OCI-LY3 (cell line): ENCODE measurements around the gene TTC28.

ENCODE experiments used
- H2AFZ ChIP-seq: fragments of 200-600, 300-600 bp; shearing (Covaris generic); 2 replicates; pipeline ENCODE4 v1.6.0; 2014; ENCODE audit warnings: antibody characterized with exemption, low read depth, low read length
- H3K27ac ChIP-seq: fragments of 200-600, 300-600 bp; sonication (generic); 2 replicates; pipeline ENCODE4 v1.5.1; 2014; ENCODE audit warnings: mild to moderate bottlenecking, low read length, moderate library complexity, mixed read lengths
- H3K27me3 ChIP-seq: fragments of 200-600, 300-600 bp; sonication (generic); 2 replicates; pipeline ENCODE4 v1.6.1; 2014; ENCODE audit warnings: low read depth, low read length, mixed read lengths
- H3K36me3 ChIP-seq: fragments of 200-600, 300-600 bp; sonication (generic); replicated peaks from 2 replicates; pipeline ENCODE3; 2014; ENCODE audit warnings: low read depth, low read length, mixed read lengths
- H3K4me1 ChIP-seq: fragments of 300-600, 200-600 bp; sonication (generic); 2 replicates; pipeline ENCODE4 v1.6.1; 2014; ENCODE audit warnings: low read length, mixed read lengths
- H3K4me2 ChIP-seq: fragments of 200-600, 300-600 bp; sonication (generic); 2 replicates; pipeline ENCODE4 v1.6.1; 2014; ENCODE audit warnings: low read length, mixed read lengths
- H3K4me3 ChIP-seq: fragments of 300-600, 200-600 bp; sonication (generic); 2 replicates; pipeline ENCODE4 v1.5.1; 2014; ENCODE audit warnings: antibody characterized with exemption, mild to moderate bottlenecking, low read length, moderate library complexity
- H3K79me2 ChIP-seq: fragments of 300-600, 200-600 bp; shearing (Covaris generic); 2 replicates; pipeline ENCODE4 v1.6.1; 2014; ENCODE audit warnings: mild to moderate bottlenecking, low read length, mixed read lengths
- H3K9ac ChIP-seq: fragments of 300-600, 200-600 bp; shearing (Covaris generic); 2 replicates; pipeline ENCODE4 v1.6.0; 2014; ENCODE audit warnings: mild to moderate bottlenecking, low read length, moderate library complexity
- H3K9me3 ChIP-seq: fragments of 200-600, 300-600 bp; shearing (Covaris generic); 2 replicates; pipeline ENCODE4 v1.6.1; 2014; ENCODE audit warnings: low read length, mixed read lengths; ENCODE audit not compliant: insufficient read depth
- H4K20me1 ChIP-seq: fragments of 200-600, 300-600 bp; sonication (generic); 2 replicates; pipeline ENCODE4 v1.6.1; 2016; ENCODE audit warnings: low read length, mixed read lengths; ENCODE audit not compliant: insufficient read depth
- CTCF ChIP-seq: fragments of 200-600, 300-600 bp; sonication (generic); IDR thresholded peaks from 2 replicates; pipeline ENCODE4 v1.5.1; 2014; ENCODE audit warnings: antibody characterized with exemption, low read length, low read depth
- EZH2phosphoT487 ChIP-seq: fragments of 200-600 bp; shearing (Covaris generic); IDR thresholded peaks from 2 replicates; pipeline ENCODE4 v1.6.1; 2018; ENCODE audit warnings: antibody characterized with exemption, mixed run types, low read depth

Gene TTC28

GRCh38 chr22:28096161-28096560 lies 583.5 kb downstream of the TTC28 start:
- no peak overlapping the region for H3K27ac ChIP-seq
- no peaks in the 10 kb centered on the region for H3K36me3 ChIP-seq

GRCh38 chr22:28095316-28096095 lies 584.1 kb downstream of the TTC28 start:
- no peaks in the 10 kb centered on the region for H3K9me3 ChIP-seq
- no peaks in the 10 kb centered on the region for H3K4me1 ChIP-seq
- no peaks in the 10 kb centered on the region for H3K27me3 ChIP-seq
- no peak overlapping the region for H3K4me3 ChIP-seq
- no peaks in the 10 kb centered on the region for H3K36me3 ChIP-seq
- no peak overlapping the region for H3K27ac ChIP-seq
- no peak overlapping the region for H3K4me2 ChIP-seq
- no peak overlapping the region for H3K9ac ChIP-seq
- TF ChIP-seq CTCF (no peak), EZH2phosphoT487 (no peak)
- H3K79me2 ChIP-seq, result no peaks in the 10 kb centered on the region
- H2AFZ ChIP-seq, result no peak overlapping the region
- H4K20me1 ChIP-seq, result no peaks in the 10 kb centered on the region

More at GRCh38 chr22:28096161-28096560, 583.5 kb downstream of the TTC28 start:
- Histone ChIP-seq H3K79me2 (no peaks in the 10 kb centered on the region), H3K9ac (no peak overlapping the region), H2AFZ (no peak overlapping the region), H3K4me3 (no peak overlapping the region), H3K4me2 (no peak overlapping the region), H3K27me3 (no peaks in the 10 kb centered on the region), H3K4me1 (no peaks in the 10 kb centered on the region), H4K20me1 (no peaks in the 10 kb centered on the region), H3K9me3 (no peaks in the 10 kb centered on the region)
- TF ChIP-seq CTCF (no peak), EZH2phosphoT487 (no peak)

GRCh38 chr22:28094771-28095170 lies 584.9 kb downstream of the TTC28 start:
- Histone ChIP-seq H3K4me3 (no peak overlapping the region), H3K36me3 (no peaks in the 10 kb centered on the region)

GRCh38 chr22:28093711-28094110 lies 585.9 kb downstream of the TTC28 start:
- Histone ChIP-seq H3K9me3 (no peaks in the 10 kb centered on the region), H4K20me1 (no peaks in the 10 kb centered on the region), H3K36me3 (no peaks in the 10 kb centered on the region), H3K79me2 (no peaks in the 10 kb centered on the region), H3K4me2 (no peak overlapping the region), H3K4me1 (no peaks in the 10 kb centered on the region), H3K4me3 (no peak overlapping the region), H3K9ac (no peak overlapping the region), H3K27me3 (no peaks in the 10 kb centered on the region), H3K27ac (no peak overlapping the region), H2AFZ (no peak overlapping the region)
- no peak for TF ChIP-seq EZH2phosphoT487
- no peak for TF ChIP-seq CTCF

More at GRCh38 chr22:28094771-28095170, 584.9 kb downstream of the TTC28 start:
- H3K27me3 ChIP-seq, result no peaks in the 10 kb centered on the region
- no peak overlapping the region for H3K9ac ChIP-seq
- H3K4me2 ChIP-seq, result no peak overlapping the region
- no peaks in the 10 kb centered on the region for H4K20me1 ChIP-seq
- H3K79me2 ChIP-seq, result no peaks in the 10 kb centered on the region
- H3K27ac ChIP-seq, result no peak overlapping the region
- no peaks in the 10 kb centered on the region for H3K9me3 ChIP-seq
- TF ChIP-seq EZH2phosphoT487, result no peak
- TF ChIP-seq CTCF, result no peak
- no peak overlapping the region for H2AFZ ChIP-seq
- H3K4me1 ChIP-seq, result no peaks in the 10 kb centered on the region
